ENCODE data around the gene FER1L5. TPM values are rescaled to one million over a fixed set of nuclear protein-coding genes. Genes with fewer than 3 reads are reported as not detected.
A peak's percentile ranks its signal among the peaks of the same experiment; 100 is the strongest.

FER1L5 gene
- total and polyA plus RNA-seq, 8 donors, result 0.93 to 3.2 (median 1.4) TPM

GRCh38 chr2:96737251-96737650, 94.7 kb downstream of the FER1L5 start:
- H3K27ac ChIP-seq, result no peak overlapping the region
- peaks cover 0 to 22% (median 0%) of the 10 kb centered on the region in 3 donors for H3K36me3 ChIP-seq
- WGBS, 2 donors, result 54 to 56% methylated on average over 2 of the region's 2 CpGs
- TF ChIP-seq CTCF (IDR thresholded peaks at IDR 0.05), result no peak
- H3K27me3 ChIP-seq, result no peaks in the 10 kb centered on the region
- H3K9me3 ChIP-seq, result no peaks in the 10 kb centered on the region
- no peak for FAIRE-seq
- DNase-seq, result no peak
- intact Hi-C loops (cut with DNase I), result no loop called here
- H3K4me1 ChIP-seq, result peaks cover 7 to 15% (median 14%) of the 10 kb centered on the region in 3 donors
- no peak for ATAC-seq
- no peak overlapping the region for H3K4me3 ChIP-seq

- no peak for TF ChIP-seq CTCF (IDR thresholded peaks at IDR 0.05)
- ATAC-seq (no peak), DNase-seq (no peak), FAIRE-seq (no peak)
- 24 to 27% methylated on average over 2 of the region's 2 CpGs for WGBS, 2 donors
- no peak overlapping the region for H3K4me3 ChIP-seq
- no peaks in the 10 kb centered on the region for H3K27me3 ChIP-seq
- H3K36me3 ChIP-seq, result peaks cover 0 to 16% (median 0%) of the 10 kb centered on the region in 3 donors
- no peaks in the 10 kb centered on the region for H3K9me3 ChIP-seq
- no peak overlapping the region for H3K27ac ChIP-seq
- peaks cover 7 to 15% (median 14%) of the 10 kb centered on the region in 3 donors for H3K4me1 ChIP-seq
- intact Hi-C loops (cut with DNase I), result no loop called here
Measured at GRCh38 chr2:96737831-96738230, 95.3 kb downstream of the FER1L5 start.

GRCh38 chr2:96739076-96739632, 96.6 kb downstream of the FER1L5 start:
- TF ChIP-seq CTCF (IDR thresholded peaks at IDR 0.05), result no peak
- peak overlapping the region; percentile 56 to 76 (median 70) for H3K4me3 ChIP-seq
- 2 to 9% methylated on average over 4 of the region's 4 CpGs for WGBS, 2 donors
- peaks cover 0 to 3% (median 0%) of the 10 kb centered on the region in 3 donors for H3K36me3 ChIP-seq
- no peaks in the 10 kb centered on the region for H3K27me3 ChIP-seq
- DNase-seq, result no peak
- no peak for FAIRE-seq
- intact Hi-C loops (cut with DNase I), result no loop called here
- no peaks in the 10 kb centered on the region for H3K9me3 ChIP-seq
- no peak for ATAC-seq
- peaks cover 7 to 15% (median 14%) of the 10 kb centered on the region in 3 donors for H3K4me1 ChIP-seq
- peak overlapping the region in 2 of 4 donors; percentile 54 to 68 for H3K27ac ChIP-seq

GRCh38 chr2:96739633-96740428, 97.3 kb downstream of the FER1L5 start, which contains the start of gene LMAN2L:
Gene LMAN2L, minus strand, starts transcription at chr2:96740064. Its CDS starts 24 bp downstream, at chr2:96740040.
- TF ChIP-seq CTCF (IDR thresholded peaks at IDR 0.05), result no peak
- Histone ChIP-seq H3K9me3 (no peaks in the 10 kb centered on the region), H3K27me3 (no peaks in the 10 kb centered on the region), H3K36me3 (no peaks in the 10 kb centered on the region), H3K27ac (peak within 1 kb of the TSS in 3 of 4 donors; percentile 42 to 68 (median 54)), H3K4me1 (peaks cover 7 to 15% (median 14%) of the 10 kb centered on the region in 3 donors), H3K4me3 (peak within 1 kb of the TSS; percentile 56 to 76 (median 70))
- FAIRE-seq, result peak; percentile 94
- intact Hi-C loops (cut with DNase I), result no loop called here
- 0 to 1% methylated on average over 40 to 43 of the region's 43 CpGs for WGBS, 2 donors
- peak; percentile 99 to 100 (median 100) for ATAC-seq
- peak; percentile 92 to 97 (median 96) for DNase-seq

Data from pancreas (tissue), 10 donors.